ENCODE measurements around the gene SECTM1.

GRCh38 chr17:82300228-82300627, 33.3 kb downstream of the SECTM1 start:
- no peak for TF ChIP-seq EZH2 (IDR thresholded peaks at IDR 0.05; ENCODE audit: insufficient read depth, low read length)
- no peak for TF ChIP-seq CTCF (IDR thresholded peaks at IDR 0.05; ENCODE audit: insufficient read depth, low read depth, low read length)
